DMS153 (cell line): ENCODE measurements around the gene MAD1L1.
A peak's percentile ranks its signal among the peaks of the same experiment; 100 is the strongest.
"Not testable (repeated sequence)": the region's sequence is repeated elsewhere in the genome, so short reads cannot be mapped to it uniquely, and the experiment has no call there.

Experiments used
- DNase-seq: peaks from one replicate; lab custom pipeline; 2025; lab: John Stamatoyannopoulos, UW

Gene MAD1L1

DNA sequence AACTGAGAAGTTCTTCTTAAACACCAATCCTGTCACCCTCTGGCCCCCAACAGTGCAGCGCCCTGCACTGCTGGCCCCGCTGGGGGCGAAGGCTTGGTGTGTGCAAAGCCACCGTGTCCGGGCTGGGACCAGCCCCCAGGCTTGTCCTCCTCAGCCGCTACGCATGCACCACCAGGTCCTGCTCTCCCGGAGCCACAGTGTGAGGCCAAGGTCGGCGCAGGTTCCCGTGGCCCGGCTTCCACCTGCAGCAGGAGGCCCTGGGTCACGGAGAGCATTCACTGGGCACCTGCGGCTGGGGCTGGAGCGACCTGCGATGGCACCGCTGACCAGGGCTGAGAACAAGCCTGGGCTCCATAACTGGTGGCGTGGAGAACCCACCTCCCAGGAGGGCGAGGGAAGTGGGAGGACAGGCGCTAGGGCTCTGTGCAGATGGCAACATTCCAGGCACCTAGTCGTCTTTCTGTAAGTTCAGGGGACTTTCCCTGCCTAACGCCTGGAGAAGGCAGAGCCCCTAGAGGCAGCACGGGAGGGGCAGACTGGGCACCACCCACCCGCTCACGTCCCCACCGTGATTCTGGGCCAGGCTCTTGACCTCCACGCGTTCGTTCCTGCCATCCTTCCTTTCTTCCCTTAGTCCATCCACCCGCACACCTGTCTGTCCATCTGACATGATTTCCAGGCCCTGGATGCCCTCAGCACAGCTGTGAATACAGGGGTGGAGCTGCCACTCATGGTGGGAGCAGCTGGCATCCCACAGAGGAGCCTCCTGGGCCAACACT lies 291.1 kb downstream of the MAD1L1 start:
- DNase-seq, result no peak

DNA sequence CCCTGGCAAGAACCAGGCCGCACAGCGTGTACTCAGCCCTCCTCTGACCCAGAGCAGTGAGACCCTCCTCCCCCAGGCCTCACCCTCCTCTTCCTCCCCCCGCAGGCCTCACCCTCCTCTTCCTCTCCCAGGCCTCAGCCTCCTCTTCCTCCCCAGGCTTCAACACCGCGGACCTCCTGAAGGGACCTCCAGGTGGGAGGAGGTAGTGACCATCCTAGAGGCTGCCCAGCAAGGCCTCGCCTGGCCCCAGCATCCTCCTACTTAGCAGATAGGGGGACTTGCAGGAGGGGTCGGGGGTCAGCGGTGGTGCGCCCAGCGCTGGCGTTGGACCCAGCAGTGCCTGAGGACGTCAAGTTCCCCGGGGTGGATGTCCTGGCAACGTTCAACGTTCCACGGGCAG lies 291.9 kb downstream of the MAD1L1 start:
- DNase-seq, result no peak

DNA sequence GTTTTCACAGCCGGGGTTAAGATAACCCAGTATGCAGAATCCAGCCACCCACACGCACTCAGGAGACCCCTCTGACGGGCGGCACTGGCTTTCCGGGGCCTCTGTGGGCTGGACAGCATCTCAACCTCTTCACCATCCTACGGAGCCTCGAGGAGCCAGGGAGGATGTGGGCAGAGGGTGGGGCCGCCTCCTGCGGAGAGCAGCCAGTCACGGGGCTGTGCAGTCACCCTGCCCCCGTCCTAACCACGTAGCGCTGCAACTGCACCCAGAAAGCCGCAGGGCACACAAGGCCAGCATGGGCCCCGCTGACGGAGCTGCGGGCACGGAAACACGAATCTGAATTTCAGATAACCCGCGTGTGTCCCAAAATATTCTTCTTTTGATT lies 292.4 kb downstream of the MAD1L1 start:
- DNase-seq, result no peak

DNA sequence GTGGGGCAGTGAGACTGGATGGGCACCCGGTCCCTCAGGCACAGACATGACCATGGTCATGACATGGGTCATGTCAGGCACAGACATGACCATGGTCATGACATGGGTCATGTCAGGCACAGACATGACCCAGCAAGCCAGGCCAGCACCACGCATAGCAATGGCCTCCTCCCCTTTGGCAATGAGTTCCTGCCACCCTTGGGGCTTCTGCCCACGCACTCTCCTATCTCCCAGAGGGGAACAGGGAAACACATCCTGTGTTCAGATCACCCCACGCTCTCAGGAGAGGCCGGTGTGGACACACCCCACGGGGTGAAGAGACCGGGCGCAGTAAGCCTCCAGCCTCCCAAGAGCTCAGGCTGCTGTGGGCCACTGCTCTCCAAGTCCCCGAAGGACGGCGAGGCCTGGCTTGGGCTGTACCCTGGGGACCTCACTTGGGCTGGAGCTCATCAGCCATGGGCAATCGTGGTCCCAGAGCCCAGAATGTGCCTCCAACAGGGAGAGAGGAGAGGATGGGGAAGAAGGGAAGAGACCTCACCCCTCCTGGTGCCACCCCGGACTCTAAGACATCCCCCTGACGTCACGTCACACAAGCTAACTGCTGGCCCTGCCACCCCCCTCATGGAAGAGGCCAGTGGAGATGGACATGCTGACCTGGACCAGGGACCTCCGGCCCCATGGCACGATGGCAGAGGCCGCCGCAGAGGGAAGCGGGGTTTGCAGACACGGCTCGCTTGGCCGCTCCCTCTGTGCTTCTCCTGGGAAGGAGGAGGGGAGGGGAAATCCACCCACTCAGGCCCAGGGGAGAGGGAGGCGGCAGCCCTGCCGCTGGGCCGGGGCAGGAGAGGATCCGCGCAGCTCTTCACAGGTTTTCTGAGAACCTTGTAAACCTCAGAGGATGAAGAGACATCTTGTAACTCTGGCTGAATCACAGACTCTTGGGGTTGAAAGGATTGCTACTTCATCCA lies 293.0 kb downstream of the MAD1L1 start:
- DNase-seq, result no peak

DNA sequence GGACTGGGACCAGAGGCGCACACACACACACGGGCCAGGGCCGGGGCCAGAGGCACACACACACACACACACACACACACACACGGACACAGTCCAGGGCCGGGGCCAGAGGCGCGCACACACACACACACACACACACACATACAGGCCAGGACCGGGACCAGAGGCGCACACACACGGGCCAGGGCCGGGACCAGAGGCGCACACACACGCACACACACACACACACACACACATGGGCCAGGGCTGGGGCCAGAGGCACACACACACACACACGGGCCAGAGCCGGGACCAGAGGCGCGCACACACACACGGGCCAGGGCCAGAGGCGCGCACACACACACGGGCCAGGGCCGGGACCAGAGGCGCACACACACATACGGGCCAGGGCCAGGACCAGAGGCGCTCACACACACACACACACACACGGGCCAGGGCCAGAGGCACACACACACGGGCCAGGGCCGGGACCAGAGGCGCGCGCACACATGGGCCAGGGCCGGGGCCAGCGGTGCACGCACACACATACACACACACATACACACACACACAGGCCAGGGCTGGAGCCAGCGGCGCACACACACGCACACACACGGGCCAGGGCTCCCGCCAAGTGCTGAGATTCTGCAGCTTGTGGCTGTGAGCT lies 293.8 kb downstream of the MAD1L1 start:
- no peak for DNase-seq

- no peak for DNase-seq
Measured at GRCh38 chr7:1937252-1937605, 295.5 kb downstream of the MAD1L1 start.

DNA sequence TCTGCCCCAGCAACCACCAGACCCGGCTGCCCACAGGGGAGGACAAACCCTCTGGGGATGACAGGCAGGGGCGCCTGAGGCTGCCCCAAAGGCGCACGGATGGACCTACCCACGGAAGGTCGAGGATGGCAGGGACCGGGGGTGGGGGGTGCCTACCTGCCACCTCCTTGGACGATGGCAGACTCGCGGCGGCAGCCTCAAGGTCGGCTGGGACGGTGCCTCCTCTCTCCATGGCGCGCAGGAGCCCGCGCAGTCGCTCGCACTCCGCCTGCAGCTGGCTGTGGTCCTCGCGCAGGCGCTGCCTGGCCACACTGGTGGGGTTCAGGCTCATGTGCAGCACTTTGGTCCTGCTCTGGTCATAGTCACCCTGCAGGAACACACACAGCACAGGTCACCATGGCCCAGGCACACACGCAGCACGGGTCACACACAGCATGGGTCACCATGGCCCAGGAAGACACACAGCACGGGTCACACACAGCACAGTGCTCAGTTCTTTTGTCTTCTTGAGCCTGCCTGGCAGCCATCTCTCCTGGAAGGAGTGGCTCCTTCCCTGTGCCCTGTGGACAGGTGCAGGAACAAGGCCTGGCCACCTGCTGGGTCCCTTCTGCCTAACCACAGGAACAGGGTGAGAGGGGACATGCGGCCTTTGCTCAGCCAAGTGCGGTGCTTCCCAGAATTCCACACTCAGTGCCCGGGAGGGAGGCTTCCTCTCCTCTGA lies 296.1 kb downstream of the MAD1L1 start:
- no peak for DNase-seq

DNA sequence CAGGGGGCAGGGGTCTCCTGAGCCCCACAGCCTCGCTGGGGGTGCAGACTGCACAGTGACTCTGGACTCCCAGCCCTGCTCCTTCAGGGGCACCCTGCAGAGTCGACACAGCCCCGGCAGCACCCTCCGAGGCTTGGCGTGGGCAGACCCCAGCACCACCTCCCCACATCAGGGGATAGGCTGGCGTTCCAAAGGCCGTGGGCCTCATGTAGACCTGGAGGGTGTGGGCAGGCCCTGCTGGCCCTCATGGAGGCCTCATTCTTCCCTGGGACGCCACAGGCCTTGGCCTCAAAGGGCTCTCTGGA lies 296.8 kb downstream of the MAD1L1 start:
- DNase-seq, result no peak

- no peak for DNase-seq
Measured at GRCh38 chr7:1935176-1936005, 297.4 kb downstream of the MAD1L1 start.

DNA sequence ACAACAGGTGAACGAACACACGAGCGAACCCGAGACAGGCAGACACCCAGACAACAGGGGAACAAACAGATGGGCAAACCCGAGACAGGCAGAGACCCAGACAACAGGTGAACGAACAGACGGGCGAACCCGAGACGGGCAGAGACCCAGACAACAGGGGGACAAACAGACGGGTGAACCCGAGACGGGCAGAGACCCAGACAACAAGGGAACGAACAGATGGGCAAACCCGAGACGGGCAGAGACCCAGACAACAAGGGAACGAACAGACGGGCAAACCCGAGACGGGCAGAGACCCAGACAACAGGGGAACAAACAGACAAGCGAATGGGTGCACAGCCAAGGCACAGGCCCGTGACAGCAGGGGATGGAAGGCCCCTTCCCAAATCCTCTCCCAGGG lies 298.0 kb downstream of the MAD1L1 start:
- DNase-seq, result no peak

GRCh38 chr7:1934017-1934416 lies 298.7 kb downstream of the MAD1L1 start:
- DNase-seq, result no peak

DNA sequence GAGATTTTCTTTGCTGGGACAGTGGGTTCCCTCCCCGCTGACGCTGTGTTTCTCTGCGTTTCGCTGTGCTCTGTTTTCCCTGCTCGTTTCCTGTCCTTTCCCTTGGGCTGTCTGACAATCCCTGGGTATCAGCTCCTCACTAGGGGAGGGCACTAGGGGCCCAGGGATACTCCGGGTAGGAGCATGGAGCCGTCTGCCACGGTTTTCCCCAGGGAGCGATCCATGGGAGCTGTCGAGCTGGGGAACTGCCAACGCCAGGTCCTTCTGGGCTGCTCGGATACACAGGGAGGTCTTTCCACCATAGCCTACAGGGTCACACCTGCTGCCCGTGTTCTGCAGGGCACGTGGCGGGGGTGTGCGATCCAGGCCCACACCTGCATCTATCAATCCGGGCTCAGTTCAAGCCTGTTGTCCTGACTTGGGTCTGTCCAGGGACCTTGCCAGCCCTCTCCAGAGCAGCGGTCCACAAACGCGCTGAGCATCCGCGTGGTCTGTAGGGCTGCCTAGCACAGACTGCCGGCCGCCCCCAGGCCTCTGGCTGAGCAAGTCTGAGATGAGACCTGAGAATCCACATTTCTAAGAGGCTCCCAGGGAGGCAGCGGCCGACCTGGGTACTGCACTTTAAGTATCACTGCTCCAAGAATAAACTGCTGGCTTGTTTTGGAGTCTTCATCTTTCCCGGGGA lies 299.5 kb downstream of the MAD1L1 start:
- peak; percentile 93 for DNase-seq

GRCh38 chr7:1931951-1932270 lies 300.8 kb downstream of the MAD1L1 start:
- no peak for DNase-seq

- peak; percentile 38 for DNase-seq
Measured at GRCh38 chr7:1931256-1931950, 301.3 kb downstream of the MAD1L1 start.

- DNase-seq, result no peak
Measured at GRCh38 chr7:1930381-1931065, 302.2 kb downstream of the MAD1L1 start.

GRCh38 chr7:1929349-1929925 lies 303.3 kb downstream of the MAD1L1 start:
- not testable (repeated sequence) for DNase-seq

DNA sequence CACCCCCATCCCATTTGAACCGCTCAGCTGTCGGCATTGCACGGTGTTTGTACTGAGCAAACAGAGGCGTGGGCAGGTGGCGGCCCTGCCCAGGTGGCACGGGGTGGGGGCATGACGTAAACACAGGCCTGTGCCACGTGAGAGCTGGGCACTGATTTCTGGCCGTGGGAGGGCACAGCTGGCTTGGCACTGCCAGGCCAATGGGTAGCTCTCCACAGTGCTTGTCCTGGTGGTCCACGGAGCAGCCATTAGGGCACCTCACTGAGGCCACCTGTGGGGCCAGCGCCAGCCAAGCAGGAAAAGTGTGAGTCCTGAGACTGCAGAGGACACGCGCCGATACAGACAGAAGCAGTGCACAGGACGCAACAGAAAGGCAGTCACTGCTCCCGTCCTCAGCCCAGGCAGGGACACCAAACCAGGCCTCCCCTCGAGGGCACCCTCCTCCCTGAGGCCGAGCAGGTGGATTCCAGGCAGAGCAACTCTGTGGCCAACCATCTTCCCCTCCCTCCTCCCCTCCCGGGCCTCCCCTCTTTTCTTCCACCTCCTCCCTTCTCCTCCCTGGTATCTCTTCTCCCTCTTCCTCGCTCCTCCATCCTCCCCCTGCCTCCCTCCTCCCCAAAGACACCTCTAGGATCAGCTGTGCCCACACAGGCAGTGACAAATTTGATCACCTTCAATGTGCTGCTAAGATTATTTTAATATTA lies 303.9 kb downstream of the MAD1L1 start:
- DNase-seq, result peak; percentile 87

DNA sequence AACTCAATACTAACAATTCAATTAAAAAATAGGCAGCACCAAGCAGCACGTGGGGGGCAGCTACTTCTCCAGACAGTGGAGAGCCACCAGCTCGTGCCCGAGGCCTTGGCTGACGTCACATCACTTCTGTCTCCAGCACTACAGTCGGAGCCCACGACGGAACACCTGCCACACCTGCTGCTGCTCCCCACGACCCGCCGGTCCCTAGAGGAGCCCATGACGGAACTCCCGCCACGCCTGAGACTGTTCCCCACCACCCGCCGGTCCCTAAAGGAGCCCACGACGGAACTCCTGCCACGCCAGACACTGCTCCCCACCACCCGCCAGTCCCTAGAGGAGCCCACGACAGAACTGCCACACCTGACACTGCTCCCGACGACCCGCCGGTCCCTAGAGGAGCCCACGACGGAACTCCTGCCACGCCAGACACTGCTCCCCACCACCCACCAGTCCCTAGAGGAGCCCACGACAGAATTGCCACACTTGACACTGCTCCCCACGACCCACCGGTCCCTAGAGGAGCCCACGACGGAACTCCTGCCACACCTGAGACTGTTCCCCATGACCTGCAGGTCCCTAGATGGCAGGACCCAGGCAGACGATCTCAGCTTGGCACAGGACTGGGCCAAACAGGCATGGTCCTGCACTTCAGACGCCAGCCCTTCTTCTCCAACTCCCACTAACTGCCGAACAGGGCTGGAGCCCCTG lies 304.7 kb downstream of the MAD1L1 start:
- peak; percentile 19 for DNase-seq
